ENCODE data around the gene NEK9. TPM values are rescaled to one million over a fixed set of nuclear protein-coding genes. Genes with fewer than 3 reads are reported as not detected.

NEK9 gene
- total and polyA plus RNA-seq, 4 donors: 13.4 to 46.0 (median 29.8) TPM

GRCh38 chr14:75081660-75082229, 45.1 kb downstream of the NEK9 start:
- no peaks in the 10 kb centered on the region for H3K4me1 ChIP-seq (ENCODE audit: control insufficient read depth in 4 of 4, insufficient read depth in 4 of 4, low read length in 3 of 4)
- H3K9me3 ChIP-seq (ENCODE audit: control insufficient read depth in 4 of 4, low read length in 3 of 4): no peaks in the 10 kb centered on the region
- H3K4me3 ChIP-seq (ENCODE audit: low read depth in 1 of 3, low read length in 3 of 3): no peak overlapping the region
- H3K27me3 ChIP-seq (ENCODE audit: control insufficient read depth in 4 of 4, insufficient read depth in 4 of 4, low read length in 3 of 4): no peaks in the 10 kb centered on the region
- no peak for DNase-seq (ENCODE audit: low spot score)
- WGBS: 77% methylated on average over 2 of the region's 2 CpGs
- no peak overlapping the region for H3K27ac ChIP-seq (ENCODE audit: low read depth in 1 of 2, low read length in 2 of 2)
- H3K9ac ChIP-seq (ENCODE audit: low read depth in 1 of 2, low read length in 2 of 2): no peak overlapping the region
- TF ChIP-seq ATF3 (IDR thresholded peaks at IDR 0.05) (no peak), JUND (IDR thresholded peaks at IDR 0.05) (no peak), CTCF (IDR thresholded peaks at IDR 0.05; ENCODE audit: low read depth, low read length, missing input control) (no peak), TAF1 (conservative IDR thresholded peaks at IDR 0.05) (no peak), MAX (IDR thresholded peaks at IDR 0.05) (no peak), HNF4G (IDR thresholded peaks at IDR 0.05) (no peak), RAD21 (IDR thresholded peaks at IDR 0.05) (no peak), NR2F2 (IDR thresholded peaks at IDR 0.05) (no peak), GABPA (IDR thresholded peaks at IDR 0.05 in 1 of 2, conservative IDR thresholded peaks at IDR 0.05 in 1 of 2) (no peak), REST (IDR thresholded peaks at IDR 0.05) (no peak), EGR1 (IDR thresholded peaks at IDR 0.05; ENCODE audit: low read depth in 2 of 2) (no peak), FOXA1 (IDR thresholded peaks at IDR 0.05) (no peak), ZBTB33 (IDR thresholded peaks at IDR 0.05) (no peak), SP1 (IDR thresholded peaks at IDR 0.05) (no peak), FOXA2 (IDR thresholded peaks at IDR 0.05) (no peak), YY1 (IDR thresholded peaks at IDR 0.05) (no peak), RXRA (IDR thresholded peaks at IDR 0.05) (no peak), HNF4A (conservative IDR thresholded peaks at IDR 0.05) (no peak)
- H3K36me3 ChIP-seq (ENCODE audit: control insufficient read depth in 4 of 4, insufficient read depth in 3 of 4, low read depth in 1 of 4, low read length in 3 of 4): peaks cover 7 to 47% (median 34%) of the 10 kb centered on the region in 4 donors
